Upper lobe of left lung (tissue), 4 donors: ENCODE data around the gene CIB4.

ENCODE experiments used
- EP300 ChIP-seq, 4 donors: sonication (generic); formaldehyde crosslinking; IDR thresholded peaks; one replicate each; pipeline ENCODE4 v1.5.1; 2017; ENCODE audit warnings: antibody characterized with exemption in 4 of 4, control low read depth in 2 of 4
- POLR2A ChIP-seq, 4 donors: fragments of 450-650 bp; IDR thresholded peaks; one replicate each; pipeline ENCODE4 v1.5.1; 2016 to 2017; ENCODE audit warnings: antibody characterized with exemption in 4 of 4, mild to moderate bottlenecking in 2 of 4
- POLR2AphosphoS5 ChIP-seq, 2 donors: sonication (generic); formaldehyde crosslinking; IDR thresholded peaks; one replicate each; pipeline ENCODE4 v1.5.1; 2017; ENCODE audit warnings: antibody characterized with exemption in 2 of 2
- TF ChIP-seq, protein P1 (sequence below), 6 experiments: fragments of 450-650 bp in 4 of 6; fragments of 200-600 bp in 2 of 6; sonication (generic) in 2 of 6; IDR thresholded peaks; one replicate each; pipeline ENCODE4 v1.5.1; 2016 to 2019; ENCODE audit warnings: antibody characterized with exemption in 6 of 6

DNA sequence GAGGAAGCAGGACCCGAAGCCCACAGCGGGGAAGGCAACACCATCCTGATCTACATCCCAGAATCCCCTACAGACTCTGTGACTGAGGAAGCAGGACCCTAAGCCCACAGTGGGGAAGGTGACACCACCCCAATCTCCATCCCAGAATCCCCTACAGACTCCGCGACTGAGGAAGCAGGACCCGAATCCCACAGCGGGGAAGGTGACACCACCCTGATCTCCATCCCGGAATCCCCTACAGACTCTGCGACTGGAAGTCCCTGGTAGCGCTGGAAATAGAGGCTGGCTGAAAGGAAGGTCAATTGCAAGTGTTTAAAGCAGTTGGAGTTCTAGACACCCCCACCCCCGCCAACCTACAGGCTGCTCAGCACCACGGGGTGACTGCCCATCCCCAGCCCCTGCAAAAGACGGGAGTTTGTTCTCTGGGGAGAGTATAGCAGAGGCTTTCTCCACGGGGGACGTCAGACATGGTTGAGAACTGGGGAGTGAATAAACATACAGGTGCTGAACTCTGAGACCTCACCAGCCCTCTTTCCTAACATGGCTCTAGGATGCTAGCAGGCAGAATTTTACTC, 21.0 kb downstream of the CIB4 start:
- TF ChIP-seq EP300 (IDR thresholded peaks at IDR 0.05) (no peak), POLR2AphosphoS5 (IDR thresholded peaks at IDR 0.05) (no peak), POLR2A (IDR thresholded peaks at IDR 0.05) (no peak)
- TF ChIP-seq, protein P1, sequence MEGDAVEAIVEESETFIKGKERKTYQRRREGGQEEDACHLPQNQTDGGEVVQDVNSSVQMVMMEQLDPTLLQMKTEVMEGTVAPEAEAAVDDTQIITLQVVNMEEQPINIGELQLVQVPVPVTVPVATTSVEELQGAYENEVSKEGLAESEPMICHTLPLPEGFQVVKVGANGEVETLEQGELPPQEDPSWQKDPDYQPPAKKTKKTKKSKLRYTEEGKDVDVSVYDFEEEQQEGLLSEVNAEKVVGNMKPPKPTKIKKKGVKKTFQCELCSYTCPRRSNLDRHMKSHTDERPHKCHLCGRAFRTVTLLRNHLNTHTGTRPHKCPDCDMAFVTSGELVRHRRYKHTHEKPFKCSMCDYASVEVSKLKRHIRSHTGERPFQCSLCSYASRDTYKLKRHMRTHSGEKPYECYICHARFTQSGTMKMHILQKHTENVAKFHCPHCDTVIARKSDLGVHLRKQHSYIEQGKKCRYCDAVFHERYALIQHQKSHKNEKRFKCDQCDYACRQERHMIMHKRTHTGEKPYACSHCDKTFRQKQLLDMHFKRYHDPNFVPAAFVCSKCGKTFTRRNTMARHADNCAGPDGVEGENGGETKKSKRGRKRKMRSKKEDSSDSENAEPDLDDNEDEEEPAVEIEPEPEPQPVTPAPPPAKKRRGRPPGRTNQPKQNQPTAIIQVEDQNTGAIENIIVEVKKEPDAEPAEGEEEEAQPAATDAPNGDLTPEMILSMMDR (IDR thresholded peaks at IDR 0.05): no peak
